Measurements from ENCODE around the gene ICE1.

The ICE1 gene

DNA sequence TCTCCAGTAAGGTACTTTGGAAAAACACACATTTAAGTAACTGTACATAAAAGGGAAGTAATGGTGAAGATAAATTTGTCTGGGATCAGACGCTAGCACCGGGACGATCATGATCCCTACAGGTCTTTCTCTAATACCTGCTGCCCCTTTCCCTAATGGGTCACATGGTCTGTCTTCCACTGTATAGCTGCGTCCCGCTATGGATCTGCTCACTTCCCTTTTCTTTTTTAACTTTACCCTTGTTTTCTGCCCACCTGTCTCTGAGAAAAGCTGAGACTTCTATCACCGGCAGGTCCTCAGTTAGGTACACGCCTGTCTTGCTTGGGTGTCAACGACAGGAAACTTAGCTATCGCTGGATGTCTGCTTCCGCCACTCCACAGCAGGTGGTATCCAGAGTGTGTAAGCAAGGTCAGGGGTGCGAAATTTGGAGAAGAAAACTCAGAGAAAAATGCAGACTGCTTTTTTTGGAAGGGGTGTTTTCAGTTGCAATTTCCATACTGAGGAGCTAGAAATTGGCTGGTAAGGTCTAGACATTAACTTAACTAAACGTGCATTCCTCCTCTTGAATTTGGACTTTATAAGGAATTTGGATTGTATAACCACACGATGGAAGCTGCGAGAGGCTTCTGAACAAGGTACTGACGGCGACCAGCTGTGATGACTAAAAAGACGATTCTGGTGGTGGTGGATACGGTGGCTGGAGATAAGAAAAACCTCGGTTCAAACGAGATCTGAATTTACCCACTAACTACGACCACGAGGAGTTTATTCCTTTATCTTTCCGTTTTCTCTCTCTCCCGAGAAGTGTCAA lies 1.1 kb upstream of the ICE1 start:
- no peak for TF ChIP-seq POLR2AphosphoS5 (IDR thresholded peaks at IDR 0.05; ENCODE audit: low read depth)
- TF ChIP-seq SPI1 (IDR thresholded peaks at IDR 0.05; ENCODE audit: borderline replicate concordance, low read depth): peak; percentile 72
- no peak for DNase-seq (ENCODE audit: low read depth in 1 of 2, low spot score in 1 of 2)

DNA sequence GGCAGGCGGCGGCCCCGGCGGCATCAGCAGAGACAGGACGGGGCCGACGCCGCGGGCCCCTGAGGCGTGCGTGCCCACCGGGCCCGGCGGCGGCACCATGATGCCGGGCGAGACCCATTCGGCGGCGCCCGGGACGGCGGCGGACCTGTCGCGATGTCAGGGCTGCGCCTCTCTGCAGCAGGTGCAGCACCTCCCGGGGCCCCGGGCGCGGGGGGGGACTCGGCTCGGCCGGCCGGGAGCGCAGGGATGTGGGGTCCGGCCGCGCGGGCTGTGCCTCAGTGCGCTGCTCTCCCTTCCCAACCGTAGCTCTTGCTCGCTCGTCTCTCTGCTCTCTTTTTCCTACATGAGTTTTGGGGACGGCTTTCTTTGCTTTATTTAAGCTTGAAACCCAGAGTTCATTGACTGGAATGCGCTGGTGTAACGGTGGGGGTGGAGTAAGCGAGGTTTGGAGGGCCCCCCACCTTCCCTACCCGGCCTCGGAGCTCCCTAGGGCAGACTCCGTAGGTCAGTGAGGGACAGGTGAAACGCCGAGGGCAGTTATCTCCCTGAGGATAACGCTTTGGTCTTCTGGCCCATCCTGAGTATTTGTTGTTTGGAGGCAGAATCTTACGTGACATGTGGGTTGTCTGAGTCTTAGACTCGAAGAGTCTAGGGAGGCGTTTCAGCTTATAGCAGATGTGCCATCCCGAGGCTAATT lies 490 bp downstream of the ICE1 start:
- no peak for DNase-seq (ENCODE audit: low read depth in 1 of 2, low spot score in 1 of 2)
- TF ChIP-seq REST (IDR thresholded peaks at IDR 0.05; ENCODE audit: insufficient replicate concordance, low read depth): no peak
- no peak for TF ChIP-seq CTCF (IDR thresholded peaks at IDR 0.05; ENCODE audit: insufficient read depth, low read length)
- TF ChIP-seq POLR2AphosphoS5 (IDR thresholded peaks at IDR 0.05; ENCODE audit: low read depth): no peak
- TF ChIP-seq GABPA (IDR thresholded peaks at IDR 0.05; ENCODE audit: low read depth): no peak
- TF ChIP-seq SPI1 (IDR thresholded peaks at IDR 0.05; ENCODE audit: borderline replicate concordance, low read depth): no peak
- H3K27me3 ChIP-seq (ENCODE audit: insufficient read depth, poor library complexity, severe bottlenecking): no peaks in the 10 kb centered on the region
- H3K27ac ChIP-seq (replicated peaks): peak overlapping the region; percentile 99
- H3K4me3 ChIP-seq (replicated peaks; ENCODE audit: insufficient read depth, low read length): peak overlapping the region; percentile 92

More for the DNA sequence above, 1.1 kb upstream of the ICE1 start:
- H3K27me3 ChIP-seq (ENCODE audit: insufficient read depth, poor library complexity, severe bottlenecking): no peaks in the 10 kb centered on the region
- peak overlapping the region; percentile 99 for H3K27ac ChIP-seq (replicated peaks)
- H3K4me3 ChIP-seq (replicated peaks; ENCODE audit: insufficient read depth, low read length): peak overlapping the region; percentile 79

DNA sequence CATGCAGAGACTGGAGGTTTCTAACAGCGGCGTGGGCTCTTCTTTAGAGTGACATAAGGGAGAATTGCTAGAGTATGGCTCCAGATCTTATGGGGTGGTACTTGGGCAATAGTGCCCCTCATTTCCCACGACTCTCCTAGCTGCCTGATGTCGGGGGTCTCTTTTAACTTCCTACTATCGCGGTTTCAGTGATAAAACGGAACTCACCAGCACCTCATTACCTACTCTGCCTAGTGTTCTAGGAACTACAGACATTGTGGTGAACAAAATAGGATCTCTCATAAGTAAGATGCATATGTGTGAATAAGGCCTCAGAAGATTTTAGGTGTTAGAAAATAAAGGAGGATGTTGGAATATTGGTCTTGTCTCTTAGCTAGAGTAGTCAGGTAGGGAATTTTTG lies 1.1 kb downstream of the ICE1 start:
- Histone ChIP-seq H3K27me3 (ENCODE audit: insufficient read depth, poor library complexity, severe bottlenecking) (no peaks in the 10 kb centered on the region), H3K27ac (replicated peaks) (peak overlapping the region; percentile 62), H3K4me3 (replicated peaks; ENCODE audit: insufficient read depth, low read length) (peak overlapping the region; percentile 92)
- TF ChIP-seq POLR2AphosphoS5 (IDR thresholded peaks at IDR 0.05; ENCODE audit: low read depth) (no peak), CTCF (IDR thresholded peaks at IDR 0.05; ENCODE audit: insufficient read depth, low read length) (no peak), SPI1 (IDR thresholded peaks at IDR 0.05; ENCODE audit: borderline replicate concordance, low read depth) (no peak), GABPA (IDR thresholded peaks at IDR 0.05; ENCODE audit: low read depth) (no peak), REST (IDR thresholded peaks at IDR 0.05; ENCODE audit: insufficient replicate concordance, low read depth) (no peak)
- no peak for DNase-seq (ENCODE audit: low read depth in 1 of 2, low spot score in 1 of 2)

GRCh38 chr5:5424736-5425135 lies 2.3 kb downstream of the ICE1 start:
- Histone ChIP-seq H3K27ac (replicated peaks) (no peak overlapping the region), H3K4me3 (replicated peaks; ENCODE audit: insufficient read depth, low read length) (no peak overlapping the region), H3K27me3 (ENCODE audit: insufficient read depth, poor library complexity, severe bottlenecking) (no peaks in the 10 kb centered on the region)
- DNase-seq (ENCODE audit: low read depth in 1 of 2, low spot score in 1 of 2): no peak
- TF ChIP-seq SPI1 (IDR thresholded peaks at IDR 0.05; ENCODE audit: borderline replicate concordance, low read depth) (no peak), GABPA (IDR thresholded peaks at IDR 0.05; ENCODE audit: low read depth) (no peak), POLR2AphosphoS5 (IDR thresholded peaks at IDR 0.05; ENCODE audit: low read depth) (no peak), CTCF (IDR thresholded peaks at IDR 0.05; ENCODE audit: insufficient read depth, low read length) (no peak), REST (IDR thresholded peaks at IDR 0.05; ENCODE audit: insufficient replicate concordance, low read depth) (no peak)

Data from HL-60 (cell line).